GM19328 (cell line): Measurements from ENCODE around the gene MAGI2.
"Not testable (repeated sequence)": the region's sequence is repeated elsewhere in the genome, so short reads cannot be mapped to it uniquely, and the experiment has no call there.

Experiments used
- ATAC-seq: cut with Tn5 transposase; IDR thresholded peaks from one replicate; pipeline ENCODE4 v1.9.1; 2021; ENCODE audit warnings: mild to moderate bottlenecking, moderate library complexity; ENCODE audit not compliant: unreplicated experiment

MAGI2 gene

GRCh38 chr7:78587443-78588044 lies 865.9 kb downstream of the MAGI2 start:
- no peak for ATAC-seq

GRCh38 chr7:78585980-78586379 lies 867.5 kb downstream of the MAGI2 start:
- no peak for ATAC-seq

- ATAC-seq = no peak
Observed at GRCh38 chr7:78578686-78579085, 874.8 kb downstream of the MAGI2 start.

GRCh38 chr7:78577174-78577952 lies 876.1 kb downstream of the MAGI2 start:
- not testable (repeated sequence) for ATAC-seq

GRCh38 chr7:78576236-78576635 lies 877.2 kb downstream of the MAGI2 start:
- ATAC-seq = no peak

- ATAC-seq = no peak
Observed at GRCh38 chr7:78571292-78571691, 882.2 kb downstream of the MAGI2 start.

- no peak for ATAC-seq
Observed at GRCh38 chr7:78568690-78569089, 884.8 kb downstream of the MAGI2 start.

- no peak for ATAC-seq
Observed at GRCh38 chr7:78567836-78568235, 885.6 kb downstream of the MAGI2 start.

GRCh38 chr7:78565784-78566183 lies 887.7 kb downstream of the MAGI2 start:
- no peak for ATAC-seq

- ATAC-seq = no peak
Observed at GRCh38 chr7:78563191-78563590, 890.3 kb downstream of the MAGI2 start.

GRCh38 chr7:78562191-78562590 lies 891.3 kb downstream of the MAGI2 start:
- no peak for ATAC-seq

- no peak for ATAC-seq
Observed at GRCh38 chr7:78558566-78558965, 894.9 kb downstream of the MAGI2 start.

GRCh38 chr7:78543976-78544375 lies 909.5 kb downstream of the MAGI2 start:
- no peak for ATAC-seq

GRCh38 chr7:78542981-78543380 lies 910.5 kb downstream of the MAGI2 start:
- no peak for ATAC-seq

- no peak for ATAC-seq
Observed at GRCh38 chr7:78542541-78542940, 910.9 kb downstream of the MAGI2 start.

GRCh38 chr7:78539825-78540224 lies 913.6 kb downstream of the MAGI2 start:
- ATAC-seq = no peak

- ATAC-seq = no peak
Observed at GRCh38 chr7:78535655-78536054, 917.8 kb downstream of the MAGI2 start.

- ATAC-seq = no peak
Observed at GRCh38 chr7:78530351-78530750, 923.1 kb downstream of the MAGI2 start.

- ATAC-seq = no peak
Observed at GRCh38 chr7:78529392-78529791, 924.1 kb downstream of the MAGI2 start.

GRCh38 chr7:78528964-78529363 lies 924.5 kb downstream of the MAGI2 start:
- no peak for ATAC-seq

GRCh38 chr7:78523930-78524329 lies 929.5 kb downstream of the MAGI2 start:
- no peak for ATAC-seq

GRCh38 chr7:78521961-78522360 lies 931.5 kb downstream of the MAGI2 start:
- no peak for ATAC-seq

- no peak for ATAC-seq
Observed at GRCh38 chr7:78516450-78516849, 937.0 kb downstream of the MAGI2 start.
